ENCODE data around the gene NSDHL.
"Not testable (repeated sequence)": the region's sequence is repeated elsewhere in the genome, so short reads cannot be mapped to it uniquely, and the experiment has no call there.

NSDHL gene

GRCh38 chrX:152908486-152908885 is 77.6 kb downstream of the NSDHL start:
- no peaks in the 10 kb centered on the region for H3K79me2 ChIP-seq (ENCODE audit: control insufficient read depth, insufficient read depth, low read length, poor library complexity)

GRCh38 chrX:152910018-152910417 is 79.2 kb downstream of the NSDHL start:
- H3K14ac ChIP-seq (ENCODE audit: low read length); DNase-seq; H3K18ac ChIP-seq (ENCODE audit: low read length); H2BK12ac ChIP-seq (ENCODE audit: low read length); H2AK5ac ChIP-seq (ENCODE audit: low read length); H3K9me3 ChIP-seq (ENCODE audit: insufficient read depth, low read depth, low read length); H3K27me3 ChIP-seq (ENCODE audit: insufficient read depth, low read length); H3K79me2 ChIP-seq (ENCODE audit: control insufficient read depth, insufficient read depth, low read length, poor library complexity); H2AFZ ChIP-seq (ENCODE audit: insufficient read depth, low read length, poor library complexity); H4K12ac ChIP-seq (ENCODE audit: low read depth, low read length); H4K8ac ChIP-seq (ENCODE audit: low read depth, low read length); H4K91ac ChIP-seq (ENCODE audit: low read depth, low read length); H3K79me1 ChIP-seq (ENCODE audit: low read length); H3K4me2 ChIP-seq (ENCODE audit: low read length); H2BK5ac ChIP-seq (ENCODE audit: low read depth, low read length, poor library complexity); H3K23ac ChIP-seq (ENCODE audit: low read length); H3K27ac ChIP-seq (ENCODE audit: low read depth, low read length); H3K4me1 ChIP-seq (ENCODE audit: control insufficient read depth in 1 of 2, insufficient read depth in 2 of 2, low read length in 2 of 2); H3K9ac ChIP-seq (ENCODE audit: low read length); H3K4me3 ChIP-seq (ENCODE audit: low read depth, low read length); H2BK120ac ChIP-seq (ENCODE audit: insufficient read depth, low read length, poor library complexity); H3K36me3 ChIP-seq (ENCODE audit: control insufficient read depth in 1 of 2, insufficient read depth in 2 of 2, low read length in 2 of 2); H3K4ac ChIP-seq (ENCODE audit: low read depth, low read length): not testable (repeated sequence)
- WGBS (ENCODE audit: extremely low coverage, insufficient coverage, insufficient read length), result no CpG with 5 or more reads among the region's 7 CpGs

More at GRCh38 chrX:152908486-152908885, 77.6 kb downstream of the NSDHL start:
- Histone ChIP-seq H3K79me1 (ENCODE audit: low read length) (no peaks in the 10 kb centered on the region), H3K14ac (ENCODE audit: low read length) (no peak overlapping the region), H4K12ac (ENCODE audit: low read depth, low read length) (no peak overlapping the region), H3K36me3 (ENCODE audit: control insufficient read depth in 1 of 2, insufficient read depth in 2 of 2, low read length in 2 of 2) (no peaks in the 10 kb centered on the region), H3K18ac (ENCODE audit: low read length) (no peak overlapping the region), H3K4me1 (ENCODE audit: control insufficient read depth in 1 of 2, insufficient read depth in 2 of 2, low read length in 2 of 2) (peaks cover 4 to 13% of the 10 kb centered on the region in 2 experiments), H3K4me2 (ENCODE audit: low read length) (no peak overlapping the region), H3K9ac (ENCODE audit: low read length) (no peak overlapping the region), H4K8ac (ENCODE audit: low read depth, low read length) (no peak overlapping the region), H2BK12ac (ENCODE audit: low read length) (no peak overlapping the region), H3K27ac (ENCODE audit: low read depth, low read length) (no peak overlapping the region), H3K4me3 (ENCODE audit: low read depth, low read length) (no peak overlapping the region), H2AFZ (ENCODE audit: insufficient read depth, low read length, poor library complexity) (no peak overlapping the region), H3K27me3 (ENCODE audit: insufficient read depth, low read length) (no peaks in the 10 kb centered on the region), H4K91ac (ENCODE audit: low read depth, low read length) (no peak overlapping the region), H2BK120ac (ENCODE audit: insufficient read depth, low read length, poor library complexity) (no peak overlapping the region), H2BK5ac (ENCODE audit: low read depth, low read length, poor library complexity) (no peak overlapping the region), H2AK5ac (ENCODE audit: low read length) (no peak overlapping the region), H3K23ac (ENCODE audit: low read length) (no peak overlapping the region), H3K9me3 (ENCODE audit: insufficient read depth, low read depth, low read length) (no peaks in the 10 kb centered on the region), H3K4ac (ENCODE audit: low read depth, low read length) (no peak overlapping the region)
- DNase-seq, result no peak
- no CpG with 5 or more reads among the region's 14 CpGs for WGBS (ENCODE audit: extremely low coverage, insufficient coverage, insufficient read length)

GRCh38 chrX:152912106-152912505 is 81.2 kb downstream of the NSDHL start:
- Histone ChIP-seq H2BK5ac (ENCODE audit: low read depth, low read length, poor library complexity) (no peak overlapping the region), H4K8ac (ENCODE audit: low read depth, low read length) (no peak overlapping the region), H3K4me3 (ENCODE audit: low read depth, low read length) (no peak overlapping the region), H3K4me2 (ENCODE audit: low read length) (no peak overlapping the region), H3K14ac (ENCODE audit: low read length) (no peak overlapping the region), H3K18ac (ENCODE audit: low read length) (no peak overlapping the region), H2AK5ac (ENCODE audit: low read length) (no peak overlapping the region), H2BK120ac (ENCODE audit: insufficient read depth, low read length, poor library complexity) (no peak overlapping the region), H3K4me1 (ENCODE audit: control insufficient read depth in 1 of 2, insufficient read depth in 2 of 2, low read length in 2 of 2) (peaks cover 3 to 4% of the 10 kb centered on the region in 2 experiments), H3K79me1 (ENCODE audit: low read length) (no peaks in the 10 kb centered on the region), H2BK12ac (ENCODE audit: low read length) (no peak overlapping the region), H2AFZ (ENCODE audit: insufficient read depth, low read length, poor library complexity) (no peak overlapping the region), H3K4ac (ENCODE audit: low read depth, low read length) (no peak overlapping the region), H3K79me2 (ENCODE audit: control insufficient read depth, insufficient read depth, low read length, poor library complexity) (no peaks in the 10 kb centered on the region), H3K27ac (ENCODE audit: low read depth, low read length) (no peak overlapping the region), H4K91ac (ENCODE audit: low read depth, low read length) (no peak overlapping the region), H3K9me3 (ENCODE audit: insufficient read depth, low read depth, low read length) (no peaks in the 10 kb centered on the region), H3K9ac (ENCODE audit: low read length) (no peak overlapping the region), H3K36me3 (ENCODE audit: control insufficient read depth in 1 of 2, insufficient read depth in 2 of 2, low read length in 2 of 2) (peaks cover under 1% of the 10 kb centered on the region in 2 experiments), H4K12ac (ENCODE audit: low read depth, low read length) (no peak overlapping the region), H3K27me3 (ENCODE audit: insufficient read depth, low read length) (no peaks in the 10 kb centered on the region), H3K23ac (ENCODE audit: low read length) (no peak overlapping the region)
- DNase-seq, result no peak
- WGBS (ENCODE audit: extremely low coverage, insufficient coverage, insufficient read length), result no CpG with 5 or more reads among the region's 4 CpGs

- Histone ChIP-seq H3K79me1 (ENCODE audit: low read length) (no peaks in the 10 kb centered on the region), H2BK120ac (ENCODE audit: insufficient read depth, low read length, poor library complexity) (no peak overlapping the region), H3K79me2 (ENCODE audit: control insufficient read depth, insufficient read depth, low read length, poor library complexity) (no peaks in the 10 kb centered on the region), H3K9ac (ENCODE audit: low read length) (no peak overlapping the region), H2BK12ac (ENCODE audit: low read length) (no peak overlapping the region), H3K27ac (ENCODE audit: low read depth, low read length) (no peak overlapping the region), H3K14ac (ENCODE audit: low read length) (no peak overlapping the region), H3K9me3 (ENCODE audit: insufficient read depth, low read depth, low read length) (no peaks in the 10 kb centered on the region), H4K91ac (ENCODE audit: low read depth, low read length) (no peak overlapping the region), H3K4ac (ENCODE audit: low read depth, low read length) (no peak overlapping the region), H3K36me3 (ENCODE audit: control insufficient read depth in 1 of 2, insufficient read depth in 2 of 2, low read length in 2 of 2) (peaks cover 4 to 6% of the 10 kb centered on the region in 2 experiments), H2AK5ac (ENCODE audit: low read length) (no peak overlapping the region), H4K12ac (ENCODE audit: low read depth, low read length) (no peak overlapping the region), H3K4me3 (ENCODE audit: low read depth, low read length) (no peak overlapping the region), H3K27me3 (ENCODE audit: insufficient read depth, low read length) (no peaks in the 10 kb centered on the region), H2AFZ (ENCODE audit: insufficient read depth, low read length, poor library complexity) (no peak overlapping the region), H3K4me1 (ENCODE audit: control insufficient read depth in 1 of 2, insufficient read depth in 2 of 2, low read length in 2 of 2) (no peaks in the 10 kb centered on the region), H3K23ac (ENCODE audit: low read length) (no peak overlapping the region), H4K8ac (ENCODE audit: low read depth, low read length) (no peak overlapping the region), H3K4me2 (ENCODE audit: low read length) (no peak overlapping the region), H2BK5ac (ENCODE audit: low read depth, low read length, poor library complexity) (no peak overlapping the region), H3K18ac (ENCODE audit: low read length) (no peak overlapping the region)
- no peak for DNase-seq
- WGBS (ENCODE audit: extremely low coverage, insufficient coverage, insufficient read length), result no CpG with 5 or more reads among the region's 7 CpGs
Observed at GRCh38 chrX:152912641-152913040, 81.8 kb downstream of the NSDHL start.
